NAMALWA (cell line): ENCODE measurements around the gene CDC42SE1.

Experiments
- DNase-seq: peaks from one replicate; pipeline ENCODE4 v3.0.0-alpha.2; 2015; ENCODE audit warnings: low spot score

The CDC42SE1 gene

GRCh38 chr1:151051356-151052009, 7.9 kb downstream of the CDC42SE1 start:
- no peak for DNase-seq

GRCh38 chr1:151050051-151050688, 9.3 kb downstream of the CDC42SE1 start:
- DNase-seq: no peak

DNA sequence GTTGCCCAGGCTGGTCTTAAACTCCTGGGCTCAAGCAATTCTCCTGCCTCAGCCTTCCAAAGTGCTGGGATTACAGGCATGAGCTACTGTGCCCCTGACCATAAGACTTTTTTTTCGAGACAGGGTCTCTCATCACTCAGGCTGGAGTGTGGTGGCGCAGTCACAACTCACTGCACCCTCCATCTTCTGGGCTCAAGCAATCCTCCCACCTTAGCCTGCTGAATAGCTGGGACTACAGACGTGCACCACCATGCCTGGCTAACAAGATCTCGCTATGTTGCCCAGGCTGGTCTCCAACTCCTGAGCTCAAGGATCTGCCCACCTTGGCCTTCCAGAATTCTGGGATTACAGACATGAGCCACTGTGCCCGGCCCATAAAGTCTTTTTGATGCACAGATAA, 10.0 kb downstream of the CDC42SE1 start:
- DNase-seq: no peak

- DNase-seq: no peak
Observed at GRCh38 chr1:151048645-151049032, 10.8 kb downstream of the CDC42SE1 start.

GRCh38 chr1:151047925-151048644, 11.3 kb downstream of the CDC42SE1 start:
- DNase-seq: peak; percentile 69

- DNase-seq: peak; percentile 51
Observed at GRCh38 chr1:151047591-151047924, 11.9 kb downstream of the CDC42SE1 start, which contains the start of gene C1orf56. Gene C1orf56, plus strand, starts transcription at chr1:151047751. Its CDS starts 97 bp downstream, at chr1:151047848.

- no peak for DNase-seq
Observed at GRCh38 chr1:151043163-151043562, 16.3 kb downstream of the CDC42SE1 start.

GRCh38 chr1:151039521-151039920, 19.9 kb downstream of the CDC42SE1 start:
- DNase-seq: no peak

GRCh38 chr1:151037032-151037431, 22.4 kb downstream of the CDC42SE1 start:
- DNase-seq: no peak

DNA sequence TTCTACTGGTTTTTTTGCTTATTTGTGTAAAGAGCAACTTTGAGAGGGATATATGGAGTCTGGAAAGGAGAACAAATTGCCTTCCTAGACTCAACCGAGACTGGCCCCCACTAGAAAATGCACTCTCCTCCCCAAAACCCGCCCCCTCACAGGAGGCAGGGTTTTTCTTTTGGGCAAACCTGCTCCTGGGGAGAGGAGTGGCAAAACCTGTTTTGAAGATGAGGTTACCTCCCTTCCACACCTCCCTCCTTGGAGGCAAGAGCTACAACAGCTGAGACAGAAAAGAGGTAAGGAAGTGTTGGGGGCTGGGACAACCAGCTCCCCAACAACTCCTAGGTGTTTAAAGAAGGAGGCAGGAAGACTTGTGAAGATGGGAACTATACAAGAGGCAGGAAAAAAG, 23.1 kb downstream of the CDC42SE1 start, which contains the start of gene BNIPL:
BNIPL (plus strand) TSS at position 231 of the 400 bp plus-strand sequence; CDS start at position 371, 140 bp downstream.
- no peak for DNase-seq

DNA sequence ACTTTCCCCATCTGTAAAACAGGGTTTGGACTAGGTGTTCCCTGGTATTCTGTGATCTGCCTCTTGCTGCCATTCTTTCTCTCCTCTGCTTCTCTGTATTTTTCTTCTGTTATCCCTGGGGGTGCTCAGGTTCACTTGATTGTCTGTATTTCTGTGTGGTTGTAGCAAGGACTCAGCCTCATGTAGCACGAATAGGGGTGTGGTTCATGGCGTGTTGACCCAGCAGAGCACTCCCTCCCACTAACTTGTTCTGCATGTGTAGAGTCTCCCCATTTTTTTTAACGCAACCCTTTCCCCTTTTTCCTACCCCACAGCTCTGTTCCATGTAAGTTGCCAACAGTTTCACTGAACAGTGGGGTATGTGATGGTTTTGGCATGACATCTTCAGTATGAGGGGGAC, 24.3 kb downstream of the CDC42SE1 start:
- DNase-seq: no peak

GRCh38 chr1:151032164-151032563, 27.3 kb downstream of the CDC42SE1 start:
- DNase-seq: no peak

DNA sequence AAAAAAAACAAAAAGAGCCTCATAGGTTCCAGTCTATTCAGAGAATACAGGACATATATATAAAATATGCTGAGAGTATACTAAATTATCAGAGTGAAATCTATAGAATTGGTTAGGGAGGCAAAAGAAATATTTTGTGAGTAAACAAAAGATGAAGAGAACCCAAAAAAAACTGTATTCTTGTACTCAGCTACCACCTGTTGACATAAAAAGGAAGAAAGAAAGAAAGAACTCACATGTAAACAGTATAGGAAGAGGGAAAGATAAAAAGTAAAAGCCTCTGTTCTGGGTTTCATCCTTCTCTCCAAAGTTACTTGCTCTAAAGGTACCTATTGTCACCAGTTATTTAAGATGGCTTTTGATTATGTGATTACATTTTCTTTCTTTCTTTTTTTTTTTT, 33.0 kb downstream of the CDC42SE1 start:
- DNase-seq: no peak

DNA sequence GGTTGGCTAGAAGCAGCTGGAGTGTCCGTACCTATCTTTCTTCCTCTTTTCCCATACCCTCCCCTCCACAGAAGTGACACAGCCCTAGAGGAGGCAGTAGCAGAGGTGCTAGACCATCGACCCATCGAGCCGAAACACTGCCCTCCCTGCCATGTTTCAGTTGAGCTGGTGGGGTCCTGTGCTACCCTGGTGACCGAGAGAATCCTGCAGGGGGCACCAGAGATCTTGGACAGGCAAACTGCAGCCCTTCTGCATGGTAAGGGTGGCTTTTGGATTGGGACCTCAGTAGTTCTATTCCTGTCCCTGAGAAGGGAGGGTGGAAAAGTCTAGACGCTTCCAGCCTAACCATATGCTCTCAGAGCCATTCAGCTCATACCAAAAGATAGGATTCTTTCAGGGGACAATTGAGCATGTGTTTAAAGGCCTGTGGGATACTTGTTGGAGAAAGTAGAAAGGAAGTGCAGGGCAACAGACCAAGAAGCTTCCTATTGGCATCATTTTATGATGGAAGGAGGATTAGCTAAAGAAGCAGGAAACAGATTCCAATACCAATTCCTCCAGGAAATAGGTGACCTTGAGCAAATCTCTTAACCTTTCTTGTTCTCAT, 34.8 kb downstream of the CDC42SE1 start:
- peak; percentile 88 for DNase-seq

- no peak for DNase-seq
Observed at GRCh38 chr1:151013518-151013917, 45.9 kb downstream of the CDC42SE1 start.

- no peak for DNase-seq
Observed at GRCh38 chr1:151012684-151013471, 46.5 kb downstream of the CDC42SE1 start.

DNA sequence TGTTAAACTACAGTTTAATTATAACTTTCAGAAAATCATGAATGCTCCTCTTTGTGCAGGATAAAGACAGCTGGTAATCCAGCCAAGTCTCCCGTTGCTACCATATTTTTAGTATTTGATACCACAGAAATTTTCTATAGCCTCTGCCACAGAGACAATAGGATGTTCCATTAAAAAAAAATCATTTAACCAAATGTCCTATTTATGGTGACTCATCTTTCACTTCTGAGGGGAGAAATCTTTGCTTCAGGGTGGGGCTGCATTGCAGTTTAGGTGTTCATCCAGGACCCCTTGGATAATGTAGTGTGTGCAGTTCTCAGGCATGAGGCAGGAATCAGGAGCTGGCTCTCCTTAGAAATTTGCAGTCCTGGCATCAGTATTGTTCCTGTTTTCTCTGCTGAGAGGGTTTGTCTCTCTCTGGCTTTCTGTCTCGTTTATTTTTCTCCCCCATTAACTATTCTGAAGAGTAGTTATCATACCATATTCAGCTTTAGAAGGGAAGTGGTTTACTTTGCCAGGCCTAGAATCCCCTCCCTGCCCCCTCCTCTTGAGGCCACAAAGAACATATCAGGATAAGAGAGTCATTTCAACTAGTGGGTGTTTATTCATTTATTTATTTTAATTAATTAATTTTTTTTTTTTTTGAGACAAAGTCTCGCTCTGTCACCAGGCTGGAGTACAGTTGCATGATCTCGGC, 48.1 kb downstream of the CDC42SE1 start:
- peak; percentile 1 for DNase-seq

DNA sequence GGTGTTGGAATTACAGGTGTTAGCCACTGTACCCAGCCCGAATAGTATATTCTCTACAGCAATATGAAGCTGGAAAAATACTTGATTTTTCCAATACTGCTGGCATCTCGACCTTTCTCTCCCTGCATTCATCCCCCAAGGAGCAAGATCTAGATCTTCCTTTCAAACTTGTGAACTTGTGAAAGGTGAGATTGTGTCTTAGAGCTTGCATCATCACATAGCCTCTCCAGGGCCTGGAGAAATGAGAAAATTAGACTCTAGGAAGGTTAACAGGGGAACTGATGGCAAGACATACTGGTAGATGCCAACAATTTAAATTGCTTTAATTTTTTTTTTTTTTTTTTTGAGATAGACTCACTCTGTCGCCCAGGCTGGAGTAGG, 49.1 kb downstream of the CDC42SE1 start:
- no peak for DNase-seq

DNA sequence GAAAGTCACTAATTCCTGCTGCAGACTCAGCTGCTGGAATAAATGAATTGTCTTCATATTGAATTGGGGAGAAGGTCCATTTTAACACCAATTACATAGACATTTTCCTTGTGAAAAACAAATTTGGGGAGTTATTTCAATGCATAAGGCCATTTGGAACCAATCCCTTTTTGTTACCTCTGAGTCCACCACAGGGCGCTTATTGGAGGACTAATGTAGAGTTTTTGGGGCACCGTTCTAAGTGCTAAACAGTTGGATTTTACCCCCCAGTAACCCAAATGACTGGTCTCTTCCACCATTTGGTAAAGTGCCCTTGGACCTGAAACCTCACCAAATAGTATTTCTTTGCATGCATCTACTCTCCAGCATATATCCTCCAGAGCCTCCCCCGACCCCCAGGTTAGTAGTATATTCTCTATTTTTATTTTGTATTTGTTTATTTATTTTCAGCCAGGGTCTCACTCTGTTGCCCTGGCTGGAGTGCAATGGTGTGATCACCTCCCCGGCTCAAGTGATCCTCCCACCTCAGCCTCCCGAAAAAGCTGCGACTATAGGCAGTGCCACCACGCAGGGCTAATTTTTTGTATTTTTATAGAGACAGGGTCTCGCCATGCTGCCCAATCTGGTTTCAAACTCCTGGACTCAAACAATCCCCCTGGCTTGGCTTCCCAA, 49.6 kb downstream of the CDC42SE1 start:
- no peak for DNase-seq

DNA sequence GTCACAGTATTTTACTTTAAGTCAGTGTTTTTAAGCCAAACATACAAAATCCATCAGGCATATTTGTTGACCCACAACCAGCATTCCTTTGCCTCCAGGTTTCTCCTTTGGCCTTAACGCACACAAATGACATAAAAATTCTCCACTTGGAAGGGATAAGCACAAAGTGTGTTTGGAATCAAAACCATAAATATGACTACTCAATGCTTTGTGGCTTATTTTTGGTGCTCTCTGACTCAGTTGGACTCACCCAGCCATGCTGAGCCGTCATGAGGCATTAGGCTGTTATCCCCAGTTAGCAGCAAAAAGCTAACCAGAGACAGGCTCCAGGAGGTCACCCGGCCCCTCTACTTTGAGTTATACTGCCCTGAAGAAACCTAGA, 50.2 kb downstream of the CDC42SE1 start:
- DNase-seq: no peak
